ENCODE data around the gene GTPBP3.

DNA sequence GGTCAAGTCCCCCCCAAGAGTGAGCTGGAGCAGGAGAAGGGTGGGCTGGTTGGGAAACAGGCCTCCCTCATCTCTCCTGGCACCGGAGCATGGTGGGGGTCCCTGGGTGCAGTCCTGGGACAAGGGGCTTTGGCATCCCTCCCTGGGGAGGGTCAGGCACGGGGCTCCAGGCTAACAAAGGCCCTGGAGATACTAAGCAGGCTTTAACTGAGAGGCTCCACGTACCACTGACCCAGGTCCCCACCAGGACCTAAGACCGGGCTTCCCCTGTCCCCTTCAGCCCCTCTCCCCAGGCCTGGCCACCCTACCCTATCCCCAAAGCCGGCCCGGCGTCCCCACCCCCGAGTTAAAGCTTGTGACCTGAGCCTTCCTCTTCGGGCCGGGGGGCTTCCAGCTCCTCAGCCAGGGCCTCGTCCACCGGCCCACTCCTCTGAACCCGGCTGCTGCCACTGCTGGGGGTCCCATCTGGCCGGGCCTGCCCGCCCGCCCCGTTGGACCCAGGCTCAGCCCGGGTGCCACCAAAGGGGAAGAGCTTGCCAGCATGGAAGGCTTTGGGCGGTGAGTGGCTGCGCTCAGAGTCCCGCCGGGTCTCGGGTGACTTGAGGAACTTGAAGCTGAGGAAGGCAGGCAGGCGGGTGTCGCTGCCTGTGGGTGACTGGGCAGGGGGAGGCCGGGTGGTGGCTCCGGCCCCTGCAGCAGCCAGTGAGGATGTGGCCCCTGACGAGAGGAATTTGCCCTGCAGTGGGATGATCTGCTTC, 12.8 kb upstream of the GTPBP3 start:
- no peak for TF ChIP-seq POLR2A (IDR thresholded peaks at IDR 0.05)
- TF ChIP-seq, protein P1, sequence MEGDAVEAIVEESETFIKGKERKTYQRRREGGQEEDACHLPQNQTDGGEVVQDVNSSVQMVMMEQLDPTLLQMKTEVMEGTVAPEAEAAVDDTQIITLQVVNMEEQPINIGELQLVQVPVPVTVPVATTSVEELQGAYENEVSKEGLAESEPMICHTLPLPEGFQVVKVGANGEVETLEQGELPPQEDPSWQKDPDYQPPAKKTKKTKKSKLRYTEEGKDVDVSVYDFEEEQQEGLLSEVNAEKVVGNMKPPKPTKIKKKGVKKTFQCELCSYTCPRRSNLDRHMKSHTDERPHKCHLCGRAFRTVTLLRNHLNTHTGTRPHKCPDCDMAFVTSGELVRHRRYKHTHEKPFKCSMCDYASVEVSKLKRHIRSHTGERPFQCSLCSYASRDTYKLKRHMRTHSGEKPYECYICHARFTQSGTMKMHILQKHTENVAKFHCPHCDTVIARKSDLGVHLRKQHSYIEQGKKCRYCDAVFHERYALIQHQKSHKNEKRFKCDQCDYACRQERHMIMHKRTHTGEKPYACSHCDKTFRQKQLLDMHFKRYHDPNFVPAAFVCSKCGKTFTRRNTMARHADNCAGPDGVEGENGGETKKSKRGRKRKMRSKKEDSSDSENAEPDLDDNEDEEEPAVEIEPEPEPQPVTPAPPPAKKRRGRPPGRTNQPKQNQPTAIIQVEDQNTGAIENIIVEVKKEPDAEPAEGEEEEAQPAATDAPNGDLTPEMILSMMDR (IDR thresholded peaks at IDR 0.05 in 4 of 5, conservative IDR thresholded peaks at IDR 0.05 in 1 of 5) = no peak
